Ammon's horn (tissue), 1 donor: Measurements from ENCODE around the gene FLNB.

Experiments used
- DNase-seq: peaks from one replicate; pipeline ENCODE4 v3.0.0-alpha.2; 2016; ENCODE audit warnings: low spot score

The FLNB gene

DNA sequence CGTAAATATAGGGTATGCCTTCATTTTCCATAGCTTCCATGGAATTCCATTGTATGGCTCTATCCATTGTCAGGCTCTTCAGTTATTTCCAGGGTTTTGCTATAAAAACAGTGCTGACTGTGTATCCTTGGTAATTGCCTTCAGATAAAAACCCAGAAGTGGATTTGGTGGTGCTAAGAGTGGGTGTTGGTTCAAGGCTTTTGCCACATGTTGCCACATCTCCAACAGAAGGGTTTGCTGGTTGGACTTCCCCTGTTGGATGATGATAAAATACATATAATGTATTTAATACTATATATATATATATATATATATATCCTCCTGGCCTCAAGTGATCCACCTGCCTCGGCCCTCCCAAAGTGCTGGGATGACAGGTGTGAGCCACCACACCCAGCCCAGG is 97.8 kb downstream of the FLNB start:
- DNase-seq = no peak

DNA sequence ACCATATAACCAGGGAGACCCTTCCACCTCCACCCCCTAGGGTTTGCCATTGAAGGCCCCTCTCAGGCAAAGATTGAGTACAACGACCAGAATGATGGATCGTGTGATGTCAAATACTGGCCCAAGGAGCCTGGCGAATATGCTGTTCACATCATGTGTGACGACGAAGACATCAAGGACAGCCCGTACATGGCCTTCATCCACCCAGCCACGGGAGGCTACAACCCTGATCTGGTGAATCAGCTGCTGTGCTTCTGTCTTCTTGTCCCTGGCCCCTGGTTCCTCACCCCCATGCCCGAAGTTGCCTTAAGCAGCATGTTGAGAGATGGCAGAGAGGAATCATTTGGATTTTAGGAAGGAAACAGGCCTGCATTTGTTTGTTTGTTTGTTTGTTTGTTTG is 98.4 kb downstream of the FLNB start:
- no peak for DNase-seq

DNA sequence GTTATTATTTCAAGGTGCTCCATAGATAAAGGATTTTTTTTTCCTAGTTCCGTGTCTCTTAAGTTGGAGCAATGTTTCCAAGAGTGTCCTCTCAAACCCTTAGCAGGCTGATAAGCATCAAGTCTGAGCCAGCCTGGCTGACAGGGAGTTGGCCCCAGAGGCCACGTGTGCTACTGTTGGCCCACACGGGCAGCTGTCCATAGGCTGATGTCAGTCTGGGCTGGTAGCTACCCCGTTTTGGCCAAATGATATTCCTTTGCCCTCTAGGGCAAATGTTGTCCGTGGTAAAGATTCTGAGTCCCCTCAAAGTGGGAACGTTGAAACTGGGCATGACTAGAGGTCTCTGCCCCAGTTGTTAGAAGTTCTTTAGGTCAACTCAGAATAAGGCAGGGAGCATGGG is 99.4 kb downstream of the FLNB start:
- DNase-seq = no peak

DNA sequence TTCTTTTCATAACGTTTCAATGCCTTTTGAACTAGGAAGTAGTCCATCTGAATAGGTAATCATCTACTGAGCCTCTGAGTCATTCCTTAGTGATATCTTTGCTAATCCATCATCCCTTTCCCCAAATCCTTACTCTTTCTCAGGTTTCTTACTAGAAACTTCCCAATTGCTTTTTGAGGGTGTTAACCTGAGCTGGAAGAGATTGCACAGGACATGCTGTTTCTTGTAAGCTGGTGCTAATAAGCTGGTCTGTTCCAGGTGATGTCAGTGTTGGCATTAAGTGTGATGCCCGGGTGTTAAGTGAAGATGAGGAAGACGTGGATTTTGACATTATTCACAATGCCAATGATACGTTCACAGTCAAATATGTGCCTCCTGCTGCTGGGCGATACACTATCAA is 101.5 kb downstream of the FLNB start:
- no peak for DNase-seq

DNA sequence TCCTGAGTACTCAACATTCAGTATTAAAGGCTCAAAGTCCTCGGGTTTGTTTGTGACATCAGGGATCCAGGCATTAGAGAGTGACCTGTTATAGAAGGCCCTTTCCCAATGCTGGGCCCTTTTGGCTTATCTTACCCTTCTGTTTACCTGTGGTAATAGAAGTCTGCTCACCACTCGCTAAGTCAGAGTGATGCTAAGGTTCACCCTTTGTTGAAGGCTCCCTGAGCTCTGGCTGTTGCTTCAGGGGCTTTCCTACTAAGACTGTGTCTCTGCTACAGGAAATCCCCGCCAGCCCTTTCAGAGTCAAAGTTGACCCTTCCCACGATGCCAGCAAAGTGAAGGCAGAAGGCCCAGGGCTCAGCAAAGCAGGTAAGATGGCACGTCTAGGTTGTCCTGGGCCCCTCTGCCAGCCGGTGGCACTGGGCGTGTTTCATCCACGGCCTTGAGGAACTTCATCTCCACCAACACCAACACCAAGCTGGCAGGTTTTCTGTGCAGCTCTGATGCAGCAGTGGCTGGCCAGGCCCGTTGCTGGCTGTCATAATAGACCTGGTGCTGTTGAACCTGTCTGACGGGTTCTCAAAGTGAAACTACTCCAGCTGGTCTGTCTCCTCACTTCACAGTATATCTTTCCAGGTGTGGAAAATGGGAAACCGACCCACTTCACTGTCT is 103.4 kb downstream of the FLNB start:
- no peak for DNase-seq

DNA sequence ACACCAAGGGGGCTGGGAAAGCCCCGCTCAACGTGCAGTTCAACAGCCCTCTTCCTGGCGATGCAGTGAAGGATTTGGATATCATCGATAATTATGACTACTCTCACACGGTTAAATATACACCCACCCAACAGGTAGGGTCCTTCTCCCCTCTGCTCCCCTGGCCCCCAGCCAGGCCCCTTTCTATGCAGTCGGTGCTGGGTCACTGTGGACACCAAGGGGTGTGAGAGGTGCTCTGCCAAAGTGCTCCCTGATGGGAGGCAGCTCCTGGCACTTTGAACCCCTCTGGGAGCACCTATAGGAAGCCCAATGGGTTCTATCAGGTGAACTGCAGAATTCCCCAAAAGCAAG is 103.9 kb downstream of the FLNB start:
- DNase-seq = no peak

DNA sequence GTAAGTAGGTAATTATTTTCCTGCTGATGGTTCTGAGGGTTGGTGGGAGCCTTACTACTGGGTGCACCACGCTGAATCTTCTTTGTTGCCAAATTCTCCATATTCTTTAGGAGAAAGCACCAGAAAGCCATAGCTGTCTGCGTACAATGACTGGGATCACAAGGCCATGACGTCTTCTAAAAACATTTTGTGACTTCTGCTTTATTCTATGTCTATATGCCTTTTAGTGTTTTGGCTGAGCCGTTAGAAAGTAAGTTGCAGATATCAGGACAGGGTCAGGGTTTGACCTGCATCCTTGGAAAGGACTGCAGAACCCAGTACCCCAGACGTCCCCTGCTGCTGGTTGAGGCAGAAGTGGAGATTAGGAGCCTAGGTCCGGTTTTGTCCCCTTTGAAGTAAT is 107.0 kb downstream of the FLNB start:
- no peak for DNase-seq

DNA sequence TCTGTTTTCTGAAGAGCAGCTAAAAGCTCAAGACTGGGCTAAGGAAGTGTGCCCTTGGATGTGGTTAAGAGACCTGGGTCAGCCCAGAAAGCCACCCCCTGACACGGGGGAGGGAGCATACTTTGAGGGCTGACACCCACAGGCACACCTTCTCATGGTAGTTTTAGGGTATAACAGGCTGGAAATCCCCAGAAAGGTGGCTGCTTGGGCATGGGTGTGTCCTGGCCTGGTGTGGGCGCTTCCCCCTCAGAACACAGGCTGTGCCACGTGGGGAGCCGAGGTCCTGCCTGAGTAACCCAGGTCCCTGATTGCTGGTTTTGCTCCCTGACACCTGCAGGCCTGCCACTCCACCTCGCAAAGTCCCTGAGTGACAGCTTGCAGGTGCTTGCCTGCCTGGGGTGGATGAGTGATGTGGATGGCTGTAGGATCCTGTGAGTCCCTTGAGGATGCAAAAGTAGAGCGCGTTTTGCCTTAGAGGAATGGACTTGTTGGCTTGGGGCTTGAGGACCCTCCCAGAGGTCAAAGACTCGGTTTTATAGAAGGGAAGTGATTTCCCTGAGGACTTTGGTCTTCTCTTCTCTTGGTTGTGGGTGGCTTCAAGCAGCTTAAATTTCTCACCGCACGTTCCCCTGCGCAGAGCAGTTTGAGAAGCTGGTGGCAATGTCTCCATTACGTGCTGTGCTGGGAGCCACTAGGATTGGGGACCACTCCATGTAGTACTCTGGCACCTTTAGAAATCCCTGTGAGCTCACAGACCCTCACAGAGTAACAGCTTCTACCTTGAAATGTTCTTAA is 108.1 kb downstream of the FLNB start:
- DNase-seq = no peak

DNA sequence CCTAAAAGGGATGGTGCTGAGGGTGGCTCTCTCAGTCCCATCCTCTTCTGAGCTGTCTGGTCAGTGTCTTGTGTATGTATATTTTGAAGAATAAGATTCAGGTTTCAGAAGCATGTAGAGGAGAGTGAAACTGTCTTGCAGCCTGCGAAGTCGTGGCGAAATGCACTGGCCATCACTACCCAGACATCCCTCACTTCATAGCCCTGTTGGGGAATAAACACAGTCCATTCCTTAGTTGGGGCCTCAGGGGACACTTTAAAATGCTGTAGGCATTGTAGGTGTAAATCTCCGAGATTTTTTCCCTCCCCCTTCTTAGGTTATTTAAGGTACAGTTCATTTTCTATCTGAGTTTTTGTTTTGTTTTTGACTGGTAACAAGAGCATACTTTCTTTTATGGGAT is 108.8 kb downstream of the FLNB start:
- DNase-seq = no peak

DNA sequence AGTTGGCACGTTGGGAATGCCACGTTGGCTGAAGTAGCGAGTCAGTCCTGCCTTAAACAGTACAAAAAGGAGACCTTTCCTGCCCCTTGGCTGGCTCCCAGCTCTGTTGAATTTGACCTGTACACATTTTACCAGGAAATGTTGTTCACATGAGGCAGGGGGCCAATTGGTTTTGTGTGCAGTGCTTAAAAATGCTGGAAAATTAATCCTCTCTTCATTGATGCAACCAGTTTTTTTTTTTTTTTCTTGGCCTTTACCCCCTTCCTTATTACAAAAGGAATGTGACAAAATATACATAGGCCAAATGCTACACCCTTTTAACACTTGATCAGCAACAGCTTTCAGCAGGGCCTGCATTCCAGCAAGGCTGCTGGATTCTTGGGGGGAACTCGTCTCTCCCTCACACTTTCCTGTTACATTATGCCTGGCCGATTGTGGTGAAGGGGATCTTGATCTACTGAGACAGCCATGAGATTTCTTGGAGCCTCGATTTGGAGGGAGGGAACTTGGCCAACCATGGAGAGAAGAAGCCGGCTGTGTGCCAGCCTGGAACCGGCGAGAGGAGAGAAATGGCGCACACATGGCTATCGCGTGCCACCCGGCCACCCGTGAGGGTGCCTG is 109.4 kb downstream of the FLNB start:
- no peak for DNase-seq

DNA sequence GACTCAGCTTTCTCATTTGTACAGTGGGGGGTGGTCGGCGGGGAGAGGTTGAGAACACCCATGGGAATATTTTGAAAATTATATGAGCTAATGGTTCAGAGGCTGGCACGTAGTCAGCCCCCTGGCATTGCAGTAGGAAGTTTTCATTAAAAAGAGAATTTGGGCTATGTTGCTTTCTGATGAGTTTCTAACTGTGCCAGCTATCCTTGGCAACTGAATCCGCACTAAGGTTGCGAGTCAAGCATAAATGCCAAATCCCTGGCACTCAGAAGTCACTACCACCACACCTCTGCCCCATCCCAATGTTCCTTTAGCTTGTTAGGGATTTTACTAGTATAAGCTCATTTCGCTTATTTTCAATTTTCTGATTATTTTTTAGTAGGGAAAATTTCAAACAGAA is 111.0 kb downstream of the FLNB start:
- DNase-seq = no peak

DNA sequence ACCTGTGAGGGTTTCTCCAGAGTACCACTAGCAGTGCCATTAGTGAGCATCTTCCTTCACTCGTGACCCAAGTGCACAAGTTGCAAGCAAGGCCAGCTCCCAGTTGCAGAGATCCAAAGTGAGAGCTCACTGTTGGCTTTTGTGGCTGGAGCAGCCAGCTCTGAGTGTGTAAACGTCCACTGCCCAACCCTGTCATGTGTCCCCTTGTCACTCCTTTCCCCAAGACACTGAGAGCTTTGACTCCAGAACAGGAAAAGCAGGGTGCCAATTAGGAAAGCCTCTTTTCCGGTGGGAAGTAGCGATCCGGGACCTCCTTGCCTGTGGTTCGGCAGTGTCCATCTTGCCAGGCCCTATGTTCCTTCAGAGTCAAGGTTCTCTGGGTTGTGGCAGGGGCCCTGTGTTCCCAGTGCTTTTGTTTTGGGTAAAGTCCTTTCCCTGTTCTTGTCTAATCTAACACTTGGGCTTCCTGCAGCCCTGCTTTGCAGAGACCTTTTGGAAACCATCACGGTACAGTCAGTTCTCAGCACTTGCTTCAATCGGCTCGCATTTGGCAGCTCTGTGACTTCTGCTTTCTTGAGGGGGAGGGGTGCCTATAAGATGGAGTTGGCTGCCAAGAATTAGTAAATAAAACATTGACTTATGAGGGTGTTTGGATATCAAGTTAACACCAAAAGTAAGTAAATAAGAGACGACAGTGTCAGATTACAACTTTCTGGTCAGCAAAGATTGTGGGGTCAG is 112.0 kb downstream of the FLNB start:
- peak; percentile 23 for DNase-seq

DNA sequence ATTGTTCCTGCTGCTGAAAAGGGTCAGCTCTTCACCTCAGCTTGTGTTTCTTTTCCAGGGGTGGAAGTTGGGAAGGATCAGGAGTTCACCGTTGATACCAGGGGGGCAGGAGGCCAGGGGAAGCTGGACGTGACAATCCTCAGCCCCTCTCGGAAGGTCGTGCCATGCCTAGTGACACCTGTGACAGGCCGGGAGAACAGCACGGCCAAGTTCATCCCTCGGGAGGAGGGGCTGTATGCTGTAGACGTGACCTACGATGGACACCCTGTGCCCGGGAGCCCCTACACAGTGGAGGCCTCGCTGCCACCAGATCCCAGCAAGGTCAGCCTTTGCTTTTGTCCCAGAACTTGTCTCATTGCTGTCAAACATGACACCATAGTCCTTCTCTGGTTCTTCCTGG is 113.0 kb downstream of the FLNB start:
- no peak for DNase-seq

DNA sequence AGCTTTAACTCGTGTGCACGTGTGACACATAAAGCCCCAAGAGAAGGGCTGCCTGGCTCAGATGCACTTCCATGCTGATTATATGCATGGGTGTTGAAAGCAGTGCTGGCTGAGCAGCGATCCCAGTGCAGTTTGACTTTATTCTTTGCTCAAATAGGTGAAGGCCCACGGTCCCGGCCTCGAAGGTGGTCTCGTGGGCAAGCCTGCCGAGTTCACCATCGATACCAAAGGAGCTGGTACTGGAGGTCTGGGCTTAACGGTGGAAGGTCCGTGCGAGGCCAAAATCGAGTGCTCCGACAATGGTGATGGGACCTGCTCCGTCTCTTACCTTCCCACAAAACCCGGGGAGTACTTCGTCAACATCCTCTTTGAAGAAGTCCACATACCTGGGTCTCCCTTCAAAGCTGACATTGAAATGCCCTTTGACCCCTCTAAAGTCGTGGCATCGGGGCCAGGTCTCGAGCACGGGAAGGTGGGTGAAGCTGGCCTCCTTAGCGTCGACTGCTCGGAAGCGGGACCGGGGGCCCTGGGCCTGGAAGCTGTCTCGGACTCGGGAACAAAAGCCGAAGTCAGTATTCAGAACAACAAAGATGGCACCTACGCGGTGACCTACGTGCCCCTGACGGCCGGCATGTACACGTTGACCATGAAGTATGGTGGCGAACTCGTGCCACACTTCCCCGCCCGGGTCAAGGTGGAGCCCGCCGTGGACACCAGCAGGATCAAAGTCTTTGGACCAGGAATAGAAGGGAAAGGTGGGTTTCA is 114.9 kb downstream of the FLNB start:
- no peak for DNase-seq

DNA sequence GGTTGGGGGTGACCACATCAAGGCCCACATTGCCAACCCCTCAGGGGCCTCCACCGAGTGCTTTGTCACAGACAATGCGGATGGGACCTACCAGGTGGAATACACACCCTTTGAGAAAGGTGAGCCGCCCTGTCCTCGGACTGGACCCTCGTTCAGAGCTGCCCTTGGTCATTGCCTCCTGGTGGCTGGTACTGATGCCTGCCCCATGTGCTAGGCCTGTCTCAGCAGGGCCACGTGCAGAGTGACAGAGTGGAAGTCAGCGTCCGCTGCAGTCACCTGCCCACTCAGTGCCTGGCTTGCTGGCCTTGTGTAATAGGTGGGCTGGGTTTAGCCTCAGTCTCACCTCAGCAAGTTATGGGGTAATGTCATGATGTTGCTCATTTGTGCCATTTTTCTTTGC is 116.2 kb downstream of the FLNB start:
- DNase-seq = no peak

DNA sequence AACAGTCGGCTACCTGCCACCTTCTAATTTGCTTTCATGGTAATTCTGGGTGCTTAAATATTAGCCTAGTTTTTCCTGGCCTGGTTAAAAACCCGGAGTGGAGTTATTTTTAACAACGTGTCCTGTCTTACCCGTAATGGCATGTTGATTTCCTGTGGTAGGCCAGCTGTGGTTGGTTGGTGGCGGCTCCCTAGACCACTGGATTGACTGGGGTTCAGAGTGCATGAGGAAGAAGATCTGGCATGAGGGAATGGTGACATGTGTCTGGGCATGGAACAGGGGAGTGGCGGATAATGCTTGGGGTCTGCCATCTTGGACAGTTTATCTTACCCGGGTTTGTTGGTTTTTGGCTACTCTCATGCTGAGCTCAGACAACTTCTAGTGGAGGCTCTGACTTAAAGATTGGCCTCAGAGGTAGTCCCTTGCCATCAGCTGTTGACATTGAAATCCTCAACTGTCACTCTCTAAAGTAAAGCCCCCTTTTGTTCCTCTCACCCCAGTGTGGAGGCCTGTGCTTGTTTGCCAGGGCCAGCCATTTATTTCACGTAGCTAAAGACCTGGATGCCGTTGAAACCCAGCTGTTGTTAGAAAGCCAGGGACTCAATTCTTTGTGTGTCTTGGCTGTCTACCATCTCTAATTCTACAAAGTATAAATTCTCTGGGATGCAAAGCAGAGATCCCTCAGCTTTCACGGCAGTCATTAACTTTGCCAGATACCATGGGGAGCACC is 121.0 kb downstream of the FLNB start:
- DNase-seq = no peak

DNA sequence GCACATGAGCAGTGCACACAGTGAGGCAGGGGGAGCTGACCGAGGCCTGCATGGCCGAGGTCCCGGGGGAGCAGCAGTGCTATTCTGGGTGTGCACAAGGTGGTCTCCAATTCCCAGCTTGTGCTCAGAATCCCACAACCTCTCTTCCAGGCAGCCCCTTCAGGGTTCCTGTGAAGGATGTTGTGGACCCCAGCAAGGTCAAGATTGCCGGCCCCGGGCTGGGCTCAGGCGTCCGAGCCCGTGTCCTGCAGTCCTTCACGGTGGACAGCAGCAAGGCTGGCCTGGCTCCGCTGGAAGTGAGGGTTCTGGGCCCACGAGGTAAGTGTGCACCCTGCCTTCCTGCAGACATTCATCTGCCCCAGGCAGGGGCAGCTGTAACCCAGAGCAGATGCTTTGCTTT is 122.4 kb downstream of the FLNB start:
- no peak for DNase-seq

DNA sequence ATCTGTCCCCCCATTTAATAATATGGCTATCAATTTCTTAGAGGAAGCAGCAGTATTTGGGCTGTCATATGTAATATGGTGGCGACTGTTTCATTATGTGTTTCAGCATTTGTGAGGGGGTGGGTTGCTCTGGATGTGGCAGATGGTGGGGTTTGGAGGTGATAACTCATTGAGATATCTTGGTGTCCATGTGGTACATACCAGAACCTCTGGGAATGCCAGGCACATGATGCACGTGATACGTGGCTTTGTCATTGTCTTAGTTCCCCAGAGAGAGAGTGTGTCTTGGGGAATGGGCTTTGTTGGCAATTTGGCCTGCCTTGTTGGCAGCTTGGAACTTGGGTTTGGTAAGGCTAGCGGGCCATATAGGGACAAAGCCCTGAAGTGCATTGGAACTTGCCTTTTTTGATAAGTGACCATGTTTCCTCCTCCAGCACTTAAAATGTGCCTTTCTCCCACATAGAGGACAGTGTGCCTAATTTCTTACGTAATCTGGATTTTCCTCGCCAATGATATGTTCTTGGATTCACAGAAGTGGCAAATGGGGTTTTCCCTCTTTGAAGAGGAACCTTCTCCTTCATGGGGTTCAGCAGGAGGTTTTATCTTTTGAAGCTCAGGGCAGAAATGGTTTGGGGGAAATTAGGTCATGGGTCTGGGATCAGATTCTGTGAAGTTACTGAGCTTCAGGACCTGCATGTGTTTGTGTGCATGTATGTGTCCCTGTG is 123.0 kb downstream of the FLNB start:
- DNase-seq = no peak

DNA sequence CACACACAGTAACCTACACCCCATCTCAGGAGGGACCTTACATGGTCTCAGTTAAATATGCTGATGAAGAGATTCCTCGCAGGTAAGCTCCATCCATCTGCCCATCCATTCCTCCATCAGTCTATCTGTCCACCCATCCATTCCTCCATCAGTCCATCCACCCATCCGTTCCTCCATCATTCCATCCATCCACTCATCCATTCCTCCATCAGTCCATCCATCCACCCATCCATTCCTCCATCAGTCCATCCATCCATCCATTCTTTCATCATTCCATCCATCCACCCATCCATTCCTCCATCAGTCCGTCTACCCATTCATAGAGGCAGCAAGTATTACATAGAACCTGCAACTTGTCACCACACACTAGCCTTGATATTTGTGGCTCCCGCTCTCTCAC is 124.6 kb downstream of the FLNB start:
- no peak for DNase-seq

DNA sequence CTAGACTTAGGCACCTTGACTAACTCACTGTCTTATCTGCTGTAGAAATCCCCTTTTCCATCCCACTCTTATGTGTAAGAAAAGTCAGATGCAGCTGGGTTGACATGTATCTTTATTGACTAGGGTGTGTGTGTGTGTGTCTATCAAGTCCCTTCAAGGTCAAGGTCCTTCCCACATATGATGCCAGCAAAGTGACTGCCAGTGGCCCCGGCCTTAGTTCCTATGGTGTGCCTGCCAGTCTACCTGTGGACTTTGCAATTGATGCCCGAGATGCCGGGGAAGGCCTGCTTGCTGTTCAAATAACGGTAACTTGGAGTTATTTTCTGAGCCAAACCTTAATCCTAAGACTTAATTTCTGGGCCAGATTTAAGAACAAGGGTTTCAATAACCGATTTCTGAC is 126.2 kb downstream of the FLNB start:
- DNase-seq = no peak
